Measurements from ENCODE around the gene ACCSL.

Gene ACCSL

GRCh38 chr11:44047931-44048431 lies at the start of gene ACCSL:
ACCSL (plus strand) TSS chr11:44047981; CDS start chr11:44048037, 56 bp downstream.
- no peak for DNase-seq (ENCODE audit: low read depth, low spot score)

- no peak for DNase-seq (ENCODE audit: low read depth, low spot score)
Observed at GRCh38 chr11:43998308-43998707, 49.5 kb upstream of the ACCSL start.

- no peak for DNase-seq (ENCODE audit: low read depth, low spot score)
Observed at GRCh38 chr11:44000731-44001130, 47.0 kb upstream of the ACCSL start.

- no peak for DNase-seq (ENCODE audit: low read depth, low spot score)
Observed at GRCh38 chr11:44002191-44003093, 45.3 kb upstream of the ACCSL start.

GRCh38 chr11:44003736-44004451 lies 43.9 kb upstream of the ACCSL start:
- DNase-seq (ENCODE audit: low read depth, low spot score) = no peak

- DNase-seq (ENCODE audit: low read depth, low spot score) = no peak
Observed at GRCh38 chr11:44004452-44005062, 43.2 kb upstream of the ACCSL start.

- no peak for DNase-seq (ENCODE audit: low read depth, low spot score)
Observed at GRCh38 chr11:44005063-44005701, 42.6 kb upstream of the ACCSL start.

GRCh38 chr11:44005956-44006355 lies 41.8 kb upstream of the ACCSL start:
- DNase-seq (ENCODE audit: low read depth, low spot score) = no peak

GRCh38 chr11:44006917-44007361 lies 40.8 kb upstream of the ACCSL start:
- DNase-seq (ENCODE audit: low read depth, low spot score) = no peak

- no peak for DNase-seq (ENCODE audit: low read depth, low spot score)
Observed at GRCh38 chr11:44007481-44008087, 40.2 kb upstream of the ACCSL start.

- DNase-seq (ENCODE audit: low read depth, low spot score) = no peak
Observed at GRCh38 chr11:44008088-44008501, 39.7 kb upstream of the ACCSL start.

- no peak for DNase-seq (ENCODE audit: low read depth, low spot score)
Observed at GRCh38 chr11:44008698-44009097, 39.1 kb upstream of the ACCSL start.

GRCh38 chr11:44010789-44011251 lies 37.0 kb upstream of the ACCSL start:
- DNase-seq (ENCODE audit: low read depth, low spot score) = no peak

- DNase-seq (ENCODE audit: low read depth, low spot score) = no peak
Observed at GRCh38 chr11:44011797-44012196, 36.0 kb upstream of the ACCSL start.

GRCh38 chr11:44014968-44015623 lies 32.7 kb upstream of the ACCSL start:
- DNase-seq (ENCODE audit: low read depth, low spot score) = no peak

GRCh38 chr11:44015624-44016007 lies 32.2 kb upstream of the ACCSL start:
- no peak for DNase-seq (ENCODE audit: low read depth, low spot score)

GRCh38 chr11:44016131-44016530 lies 31.6 kb upstream of the ACCSL start:
- DNase-seq (ENCODE audit: low read depth, low spot score) = no peak

GRCh38 chr11:44016546-44017442 lies 31.0 kb upstream of the ACCSL start:
- DNase-seq (ENCODE audit: low read depth, low spot score) = no peak

GRCh38 chr11:44017443-44018126 lies 30.2 kb upstream of the ACCSL start:
- no peak for DNase-seq (ENCODE audit: low read depth, low spot score)
